ENCODE data around the gene STXBP5. TPM values are rescaled to one million over a fixed set of nuclear protein-coding genes. Genes with fewer than 3 reads are reported as not detected.

Gene STXBP5
- total RNA-seq, 3 donors from 2014 or later (not counting 1 experiment from before 2014, with no cell fraction given): 22.9 to 43.9 (median 35.9) TPM

DNA sequence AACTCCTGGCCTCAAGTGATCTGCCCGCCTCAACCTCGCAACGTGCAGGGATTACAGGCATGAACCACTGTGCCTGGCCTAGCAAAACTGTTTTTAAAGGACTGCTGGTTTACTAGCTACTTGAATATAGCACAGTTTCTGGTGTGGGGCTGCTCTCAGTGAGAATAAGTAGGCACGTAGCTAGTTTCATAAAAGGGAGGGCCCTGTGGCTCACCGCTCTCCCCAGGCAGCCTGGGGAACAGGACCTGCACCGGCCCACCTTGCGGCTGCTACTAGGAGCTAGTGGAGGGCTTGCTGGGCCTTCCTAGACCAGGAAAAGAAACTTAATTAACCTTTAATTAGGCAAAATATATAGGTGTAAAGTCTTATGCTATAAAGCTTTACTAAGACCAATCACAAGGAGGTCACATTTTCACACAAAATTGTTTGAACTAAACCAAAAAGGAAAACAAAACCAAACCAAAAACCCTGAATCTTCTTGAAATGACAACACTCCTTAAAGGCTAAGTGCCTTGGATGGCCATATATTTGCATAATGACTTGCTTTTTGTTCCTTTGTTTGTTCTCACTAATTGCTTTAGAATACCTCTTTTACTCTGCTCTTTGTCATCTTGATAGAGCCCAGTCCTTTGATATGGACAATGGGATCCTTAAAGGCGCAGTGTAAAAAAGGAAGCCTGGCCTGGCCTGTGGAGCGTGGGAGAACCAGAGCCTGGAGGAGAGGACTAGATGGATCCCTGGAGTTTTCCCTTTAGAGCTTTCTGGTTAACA, 234.7 kb downstream of the STXBP5 start:
- ATAC-seq: no peak
- WGBS (ENCODE audit: insufficient coverage): 89% methylated on average over 8 of the region's 9 CpGs
- Mint-ChIP-seq H3K27me3 (ENCODE audit: low read depth in 2 of 2) (no peaks in the 10 kb centered on the region), H3K27ac (no peak overlapping the region), H3K36me3 (no peaks in the 10 kb centered on the region), H3K4me3 (no peak overlapping the region), H3K4me1 (no peaks in the 10 kb centered on the region), H3K9me3 (peaks cover 0 to 2% of the 10 kb centered on the region in 2 donors)
- TF ChIP-seq, protein P1, sequence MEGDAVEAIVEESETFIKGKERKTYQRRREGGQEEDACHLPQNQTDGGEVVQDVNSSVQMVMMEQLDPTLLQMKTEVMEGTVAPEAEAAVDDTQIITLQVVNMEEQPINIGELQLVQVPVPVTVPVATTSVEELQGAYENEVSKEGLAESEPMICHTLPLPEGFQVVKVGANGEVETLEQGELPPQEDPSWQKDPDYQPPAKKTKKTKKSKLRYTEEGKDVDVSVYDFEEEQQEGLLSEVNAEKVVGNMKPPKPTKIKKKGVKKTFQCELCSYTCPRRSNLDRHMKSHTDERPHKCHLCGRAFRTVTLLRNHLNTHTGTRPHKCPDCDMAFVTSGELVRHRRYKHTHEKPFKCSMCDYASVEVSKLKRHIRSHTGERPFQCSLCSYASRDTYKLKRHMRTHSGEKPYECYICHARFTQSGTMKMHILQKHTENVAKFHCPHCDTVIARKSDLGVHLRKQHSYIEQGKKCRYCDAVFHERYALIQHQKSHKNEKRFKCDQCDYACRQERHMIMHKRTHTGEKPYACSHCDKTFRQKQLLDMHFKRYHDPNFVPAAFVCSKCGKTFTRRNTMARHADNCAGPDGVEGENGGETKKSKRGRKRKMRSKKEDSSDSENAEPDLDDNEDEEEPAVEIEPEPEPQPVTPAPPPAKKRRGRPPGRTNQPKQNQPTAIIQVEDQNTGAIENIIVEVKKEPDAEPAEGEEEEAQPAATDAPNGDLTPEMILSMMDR (IDR thresholded peaks at IDR 0.05): no peak
- H3K36me3 ChIP-seq (ENCODE audit: control insufficient read depth, insufficient read depth, low read length): no peaks in the 10 kb centered on the region
- H3K27ac ChIP-seq (ENCODE audit: low read length): no peak overlapping the region
- intact Hi-C loops (cut with micrococcal nuclease): no loop called here
- DNase-seq: no peak
- no peaks in the 10 kb centered on the region for H3K9me3 ChIP-seq (ENCODE audit: control insufficient read depth, insufficient read depth, low read length)
- no peaks in the 10 kb centered on the region for H3K27me3 ChIP-seq (ENCODE audit: control insufficient read depth, insufficient read depth, low read length)
- no peak overlapping the region for H3K4me3 ChIP-seq (ENCODE audit: low read length)
- H3K4me1 ChIP-seq (ENCODE audit: control insufficient read depth, insufficient read depth, low read length): no peaks in the 10 kb centered on the region
